NCI-H1092 (cell line): ENCODE measurements around the gene IFNGR2.
A peak's percentile ranks its signal among the peaks of the same experiment; 100 is the strongest.
"Not testable (repeated sequence)": the region's sequence is repeated elsewhere in the genome, so short reads cannot be mapped to it uniquely, and the experiment has no call there.

Experiments
- DNase-seq: peaks from one replicate; lab custom pipeline; 2025; lab: John Stamatoyannopoulos, UW

IFNGR2 gene, protein sequence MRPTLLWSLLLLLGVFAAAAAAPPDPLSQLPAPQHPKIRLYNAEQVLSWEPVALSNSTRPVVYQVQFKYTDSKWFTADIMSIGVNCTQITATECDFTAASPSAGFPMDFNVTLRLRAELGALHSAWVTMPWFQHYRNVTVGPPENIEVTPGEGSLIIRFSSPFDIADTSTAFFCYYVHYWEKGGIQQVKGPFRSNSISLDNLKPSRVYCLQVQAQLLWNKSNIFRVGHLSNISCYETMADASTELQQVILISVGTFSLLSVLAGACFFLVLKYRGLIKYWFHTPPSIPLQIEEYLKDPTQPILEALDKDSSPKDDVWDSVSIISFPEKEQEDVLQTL

GRCh38 chr21:33403128-33403785 is at the start of gene IFNGR2:
Gene IFNGR2 (plus strand): TSS chr21:33403413. CDS start chr21:33403544, 131 bp downstream.
- no peak for DNase-seq

DNA sequence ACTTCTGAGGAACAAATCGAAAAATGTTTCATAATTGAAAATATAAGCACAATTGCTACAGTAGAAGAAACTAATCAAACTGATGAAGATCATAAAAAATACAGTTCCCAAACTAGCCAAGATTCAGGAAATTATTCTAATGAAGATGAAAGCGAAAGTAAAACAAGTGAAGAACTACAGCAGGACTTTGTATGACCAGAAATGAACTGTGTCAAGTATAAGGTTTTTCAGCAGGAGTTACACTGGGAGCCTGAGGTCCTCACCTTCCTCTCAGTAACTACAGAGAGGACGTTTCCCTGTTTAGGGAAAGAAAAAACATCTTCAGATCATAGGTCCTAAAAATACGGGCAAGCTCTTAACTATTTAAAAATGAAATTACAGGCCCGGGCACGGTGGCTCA is 47.9 kb upstream of the IFNGR2 start:
- DNase-seq: no peak

GRCh38 chr21:33355996-33356395 is 47.2 kb upstream of the IFNGR2 start:
- no peak for DNase-seq

DNA sequence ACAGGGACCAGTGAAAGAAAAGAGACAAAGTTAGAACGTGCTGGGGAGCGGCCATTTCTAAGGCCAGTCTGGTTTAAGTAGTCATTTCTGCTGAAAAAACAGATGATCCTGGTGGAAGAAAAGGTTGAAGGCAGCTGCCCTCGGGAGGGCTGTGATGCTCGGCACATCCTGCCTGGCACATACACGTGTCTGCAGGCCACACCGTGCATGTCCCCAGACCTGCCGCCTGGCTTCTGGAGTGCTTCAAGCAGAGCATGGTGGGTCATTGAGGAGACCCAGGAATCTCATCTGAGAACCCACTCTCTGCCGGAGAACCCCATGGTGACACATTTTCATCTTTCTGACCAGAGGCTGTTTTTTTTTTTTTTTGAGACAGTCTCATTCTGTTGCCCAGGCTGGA is 46.0 kb upstream of the IFNGR2 start:
- no peak for DNase-seq

DNA sequence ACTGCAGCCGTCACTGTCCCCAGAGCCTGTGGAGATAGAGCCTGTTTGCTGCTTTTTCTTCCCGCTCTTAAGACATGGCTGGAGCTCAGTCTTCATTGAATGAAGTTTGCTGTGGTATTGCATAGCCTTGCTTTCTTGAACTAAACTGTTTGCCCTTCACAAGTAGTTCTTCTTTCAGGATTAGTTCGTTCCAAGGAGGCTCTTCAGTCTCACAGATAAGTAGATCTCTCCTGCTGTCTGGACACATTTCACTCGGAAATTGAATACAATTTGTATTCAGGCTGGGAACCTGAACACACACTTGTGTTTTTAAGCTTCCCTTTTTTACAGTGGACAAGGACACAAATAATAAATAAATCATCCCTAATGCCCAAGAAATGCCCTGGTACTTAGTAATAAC is 43.8 kb upstream of the IFNGR2 start:
- DNase-seq: no peak

DNA sequence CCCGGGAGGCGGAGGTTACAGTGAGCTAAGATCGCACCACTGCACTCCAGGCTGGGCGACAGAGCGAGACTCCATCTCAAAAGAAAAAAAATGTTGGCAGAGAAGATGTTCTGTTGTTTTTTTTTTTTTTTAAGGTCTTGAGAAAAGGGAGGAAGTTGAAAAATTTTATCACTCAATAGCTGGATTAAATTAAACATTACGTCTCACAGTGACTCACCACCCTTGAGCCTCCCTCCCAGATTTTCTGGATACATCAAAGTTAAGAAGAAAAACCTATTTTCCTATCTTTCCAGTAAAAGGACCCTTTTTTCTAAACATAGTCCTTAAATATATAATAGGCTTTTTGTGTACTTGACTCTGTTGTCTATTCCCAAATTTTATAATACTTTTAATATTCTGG is 42.9 kb upstream of the IFNGR2 start:
- no peak for DNase-seq

GRCh38 chr21:33360881-33361602 is 42.2 kb upstream of the IFNGR2 start:
- DNase-seq: peak; percentile 71

GRCh38 chr21:33362044-33362555 is 41.1 kb upstream of the IFNGR2 start:
- no peak for DNase-seq

- not testable (repeated sequence) for DNase-seq
Observed at GRCh38 chr21:33363911-33364609, 39.2 kb upstream of the IFNGR2 start.

DNA sequence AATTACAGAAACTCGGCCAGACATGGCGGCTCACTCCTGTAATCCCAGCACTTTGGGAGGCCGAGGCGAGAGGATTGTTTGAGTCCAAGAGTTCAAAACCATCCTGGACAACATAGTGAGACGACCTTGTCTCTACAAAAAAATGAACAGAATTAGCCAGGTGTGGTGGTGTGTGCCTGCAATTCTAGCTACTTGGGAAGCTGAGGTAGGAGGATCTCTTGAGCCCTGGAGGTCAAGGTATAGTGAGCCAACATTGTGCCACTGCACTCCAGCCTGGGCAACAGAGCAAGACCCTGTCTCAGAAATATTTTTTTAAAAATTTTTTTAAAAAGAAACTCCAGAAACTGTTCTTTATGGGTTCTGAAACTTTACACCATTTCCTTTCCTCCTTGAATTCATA is 38.4 kb upstream of the IFNGR2 start:
- DNase-seq: no peak

- DNase-seq: no peak
Observed at GRCh38 chr21:33367309-33367973, 35.8 kb upstream of the IFNGR2 start.

- DNase-seq: no peak
Observed at GRCh38 chr21:33368124-33368523, 35.1 kb upstream of the IFNGR2 start.

DNA sequence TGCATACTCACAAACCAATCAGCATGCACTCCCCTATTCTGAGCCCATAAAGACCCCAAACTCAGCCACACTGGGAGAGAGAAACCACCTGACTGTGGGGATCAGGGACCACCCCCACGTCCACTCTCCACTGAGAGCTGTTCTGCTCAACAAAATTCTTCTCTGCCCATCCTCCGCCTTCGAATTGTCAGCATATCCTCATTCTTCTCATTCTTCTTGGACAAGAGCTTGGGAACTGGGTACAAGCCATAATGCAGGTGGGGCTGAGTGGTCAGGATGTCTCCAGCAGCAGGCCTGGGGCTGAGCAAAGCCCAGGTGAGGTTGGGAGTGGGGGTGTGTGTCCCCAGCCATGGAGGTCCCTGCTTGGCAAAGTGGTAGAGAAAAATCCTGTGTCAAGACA is 34.6 kb upstream of the IFNGR2 start:
- DNase-seq: no peak

GRCh38 chr21:33369586-33369985 is 33.6 kb upstream of the IFNGR2 start:
- no peak for DNase-seq

DNA sequence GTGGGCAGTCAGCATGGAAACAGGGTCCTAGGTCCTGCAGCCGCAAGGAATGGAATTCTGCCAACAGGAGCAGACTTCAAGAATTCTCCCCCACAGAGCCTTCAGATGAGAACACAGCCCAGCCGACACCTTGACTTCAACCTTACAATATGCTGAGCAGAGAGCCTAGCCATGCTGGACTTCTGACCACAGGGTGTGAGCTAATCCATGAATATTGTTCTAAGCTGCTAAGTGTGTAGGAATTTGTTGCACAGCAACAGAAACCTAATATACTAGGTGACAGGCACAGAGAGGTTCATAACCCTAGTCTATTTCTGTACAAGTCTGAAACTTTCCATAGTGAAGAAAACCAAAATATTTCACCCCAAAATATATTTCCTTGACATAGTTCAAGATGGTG is 32.9 kb upstream of the IFNGR2 start:
- DNase-seq: no peak

- DNase-seq: no peak
Observed at GRCh38 chr21:33371366-33371765, 31.8 kb upstream of the IFNGR2 start.

DNA sequence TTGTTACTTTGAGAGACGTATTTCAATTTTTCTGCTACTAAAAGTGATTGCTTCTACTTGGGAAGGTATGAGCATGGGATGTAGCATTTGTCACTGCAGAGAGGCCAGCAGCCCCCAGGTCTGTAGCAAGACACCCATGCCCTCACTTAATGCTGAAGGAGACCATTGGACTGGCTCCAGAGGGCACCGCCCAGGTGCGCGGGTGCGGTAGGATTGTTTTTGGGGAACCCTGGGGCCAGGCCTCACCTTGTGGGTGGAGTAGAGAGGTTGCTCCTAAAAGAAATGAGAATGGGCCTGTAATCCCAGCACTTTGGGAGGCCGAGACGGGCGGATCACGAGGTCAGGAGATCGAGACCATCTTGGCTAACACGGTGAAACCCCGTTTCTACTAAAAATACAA is 30.6 kb upstream of the IFNGR2 start:
- no peak for DNase-seq

DNA sequence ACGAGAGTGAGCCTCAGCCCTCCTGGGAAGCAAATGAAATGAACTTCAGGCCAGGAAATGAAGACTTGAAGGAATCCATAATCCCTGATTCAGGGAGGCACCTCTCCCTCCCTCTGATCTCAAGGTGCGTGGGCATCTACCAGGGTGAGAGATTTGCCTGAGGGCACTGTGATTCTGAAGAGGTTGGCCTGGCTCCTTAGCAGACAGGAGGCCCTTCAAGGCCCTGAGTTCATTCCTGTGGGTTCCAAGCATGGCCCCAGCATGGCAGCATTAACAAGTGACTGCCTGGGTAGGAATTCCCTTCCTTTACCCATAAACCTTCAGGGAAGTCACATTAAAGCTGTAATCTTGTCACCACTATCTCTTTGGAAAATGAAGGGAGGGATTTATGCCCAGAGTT is 29.8 kb upstream of the IFNGR2 start:
- no peak for DNase-seq

DNA sequence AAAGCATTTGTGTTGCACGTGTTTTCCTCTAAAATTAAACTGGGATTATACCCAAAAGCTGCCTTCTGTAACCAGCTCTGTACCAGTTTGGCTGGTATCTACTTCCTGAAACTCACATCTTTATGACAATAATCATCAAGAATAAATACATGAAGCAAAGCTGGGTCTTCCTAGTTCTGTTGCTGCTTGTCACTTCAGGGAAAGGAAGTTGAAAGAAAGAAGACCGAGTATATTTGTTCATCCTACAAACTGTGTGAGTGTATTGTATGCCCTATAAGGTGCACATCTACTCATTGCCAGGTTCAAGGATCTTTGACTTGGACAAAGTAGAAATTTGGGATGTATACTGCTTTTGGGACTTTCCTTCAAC is 29.1 kb upstream of the IFNGR2 start:
- no peak for DNase-seq

- DNase-seq: peak; percentile 13
Observed at GRCh38 chr21:33374450-33375096, 28.6 kb upstream of the IFNGR2 start.

DNA sequence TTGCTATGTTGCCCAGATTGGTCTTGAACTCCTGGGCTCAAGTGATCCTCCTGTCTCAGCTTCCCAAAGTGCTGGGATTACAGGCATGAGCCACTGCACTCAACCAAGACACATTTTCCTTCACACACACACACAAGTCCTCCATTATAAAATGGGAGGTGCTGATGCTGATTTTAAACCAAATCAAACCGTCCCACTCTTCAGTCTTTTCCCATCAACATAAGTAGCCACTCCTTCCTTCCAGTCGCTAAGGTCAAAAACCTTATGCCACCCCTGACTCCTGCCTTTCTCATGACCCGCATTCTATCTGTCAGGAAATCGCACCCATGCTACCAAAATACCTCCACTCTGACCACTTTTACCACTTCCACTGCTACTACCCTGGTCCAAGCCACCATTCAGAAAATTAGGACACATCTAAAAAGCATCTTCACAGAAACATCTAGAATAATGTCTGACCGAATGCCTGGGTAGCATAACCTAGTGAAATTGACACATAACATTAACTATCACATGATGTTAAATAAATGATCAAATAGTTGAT is 28.0 kb upstream of the IFNGR2 start:
- no peak for DNase-seq
